ENCODE results near the gene PLPP2. TPM values are rescaled to one million over a fixed set of nuclear protein-coding genes. Genes with fewer than 3 reads are reported as not detected.

The PLPP2 gene
- total and polyA plus RNA-seq, 9 of the 15 experiments (the other 6 are each of a cell fraction or from before 2014, with no cell fraction given) = 0.51 to 4.4 (median 2.2) TPM; not detected in 1

- Histone ChIP-seq H3K79me2 (ENCODE audit: control insufficient read depth, insufficient read depth, low read length) (no peaks in the 10 kb centered on the region), H3K9me1 (ENCODE audit: control insufficient read depth, insufficient read depth, low read length) (no peaks in the 10 kb centered on the region), H2AFZ (ENCODE audit: low read depth, low read length) (no peak overlapping the region), H4K20me1 (replicated peaks; ENCODE audit: control insufficient read depth, insufficient read depth, low read length) (peaks cover 4% of the 10 kb centered on the region; the same call in 1 of the 2 replicates), H3K9me3 (replicated peaks; ENCODE audit: control insufficient read depth, insufficient read depth, low read depth, low read length) (no peaks in the 10 kb centered on the region), H3K4me2 (ENCODE audit: insufficient read depth, low read length) (0 out of 2 replicates have a peak overlapping the region, but pooled peaks have one; percentile 6), H3K4me1 (replicated peaks in 1 of 2; ENCODE audit: control insufficient read depth in 2 of 2, insufficient read depth in 2 of 2, low read length in 2 of 2) (peaks cover 8 to 45% of the 10 kb centered on the region in 2 experiments; a peak in 4 of 5 replicates), H3K27me3 (ENCODE audit: control insufficient read depth in 2 of 2, insufficient read depth in 2 of 2, low read length in 2 of 2) (peaks cover 5 to 28% of the 10 kb centered on the region in 2 experiments; a peak in 4 of 5 replicates), H3K4me3 (no peak overlapping the region), H3K36me3 (ENCODE audit: control insufficient read depth, insufficient read depth, low read length) (no peaks in the 10 kb centered on the region), H3K27ac (ENCODE audit: extremely low read depth, low read depth, low read length) (no peak overlapping the region), H3K9ac (ENCODE audit: insufficient read depth in 1 of 2, low read depth in 2 of 2, low read length in 2 of 2) (peak overlapping the region in 1 of 2 experiments; percentile 13; a peak in 1 of 4 replicates)
- TF ChIP-seq ZKSCAN1 (IDR thresholded peaks at IDR 0.05; ENCODE audit: low read depth, low read length) (0 out of 2 replicates have a peak, but pooled peaks have one; percentile 48), MTA1 (IDR thresholded peaks at IDR 0.05; ENCODE audit: borderline replicate concordance) (no peak), NFE2 (IDR thresholded peaks at IDR 0.05; ENCODE audit: low read depth) (no peak)
- in situ Hi-C loops (cut with MboI) (no loop called here), intact Hi-C loops (cut with micrococcal nuclease) (no loop called here)
- no peak for FAIRE-seq
- ATAC-seq = peak; percentile 19; the same call in 1 of the 3 replicates
- BruUV-seq (replicated peaks) = no TSS peak
- DNase-seq (ENCODE audit: extremely low read depth in 1 of 4, low spot score in 3 of 4) = peak in 1 of 4 experiments; percentile 7
- WGBS (ENCODE audit: insufficient coverage, low coverage, missing lambda C conversion rate) = 11% methylated on average over 24 of the region's 29 CpGs
- ChIA-PET CTCF (ENCODE audit: low intra/inter-chr PET ratio) (no interaction called here), POLR2A (interaction anchor here (1.0 to 1.5 kb wide), 3 partner anchors 7 to 20 kb away, joined by 3 to 4 read pairs (median 3); no protein-coding TSS in a partner anchor)
Measured at GRCh38 chr19:294341-294945, 3.2 kb upstream of the PLPP2 start.

- FAIRE-seq = no peak
- H3K4me1 ChIP-seq (replicated peaks in 1 of 2; ENCODE audit: control insufficient read depth in 2 of 2, insufficient read depth in 2 of 2, low read length in 2 of 2) = peaks cover 8 to 50% of the 10 kb centered on the region in 2 experiments; a peak in 4 of 5 replicates
- CTCF ChIA-PET (ENCODE audit: low intra/inter-chr PET ratio) = no interaction called here
Measured at GRCh38 chr19:293436-294110, 2.4 kb upstream of the PLPP2 start.

More at GRCh38 chr19:293436-294110, 2.4 kb upstream of the PLPP2 start:
- DNase-seq (ENCODE audit: extremely low read depth in 1 of 4, low spot score in 3 of 4) (peak in 1 of 4 experiments; percentile 5), ATAC-seq (no peak)
- Histone ChIP-seq H2AFZ (ENCODE audit: low read depth, low read length) (no peak overlapping the region), H3K27me3 (ENCODE audit: control insufficient read depth in 2 of 2, insufficient read depth in 2 of 2, low read length in 2 of 2) (peaks cover 5 to 28% of the 10 kb centered on the region in 2 experiments; a peak in 4 of 5 replicates), H4K20me1 (replicated peaks; ENCODE audit: control insufficient read depth, insufficient read depth, low read length) (peaks cover 4% of the 10 kb centered on the region; the same call in 1 of the 2 replicates), H3K36me3 (ENCODE audit: control insufficient read depth, insufficient read depth, low read length) (no peaks in the 10 kb centered on the region), H3K9ac (ENCODE audit: insufficient read depth in 1 of 2, low read depth in 2 of 2, low read length in 2 of 2) (no peak overlapping the region), H3K4me2 (ENCODE audit: insufficient read depth, low read length) (no peak overlapping the region), H3K9me3 (replicated peaks; ENCODE audit: control insufficient read depth, insufficient read depth, low read depth, low read length) (no peaks in the 10 kb centered on the region), H3K27ac (ENCODE audit: extremely low read depth, low read depth, low read length) (no peak overlapping the region), H3K4me3 (no peak overlapping the region), H3K79me2 (ENCODE audit: control insufficient read depth, insufficient read depth, low read length) (no peaks in the 10 kb centered on the region), H3K9me1 (ENCODE audit: control insufficient read depth, insufficient read depth, low read length) (no peaks in the 10 kb centered on the region)
- 27% methylated on average over 14 of the region's 14 CpGs for WGBS (ENCODE audit: insufficient coverage, low coverage, missing lambda C conversion rate)
- POLR2A ChIA-PET = interaction anchor here (0.7 to 1.5 kb wide), 5 partner anchors 8 to 46 kb away, joined by 3 to 4 read pairs (median 3); no protein-coding TSS in a partner anchor
- no TSS peak for BruUV-seq (replicated peaks)
- in situ Hi-C loops (cut with MboI) = no loop called here
- intact Hi-C loops (cut with micrococcal nuclease) = no loop called here
- no peak for TF ChIP-seq RBM39 (optimal IDR thresholded peaks at IDR 0.05; ENCODE audit: low read depth, low read length)
- no peak for TF ChIP-seq POLR2B (IDR thresholded peaks at IDR 0.05; ENCODE audit: low read depth, partially characterized antibody)
- TF ChIP-seq ZNF431 (CRISPR knock-in tag; IDR thresholded peaks at IDR 0.05) = no peak
- TF ChIP-seq ZKSCAN1 (IDR thresholded peaks at IDR 0.05; ENCODE audit: low read depth, low read length) = peak; percentile 43; the same call in 1 of the 2 replicates
- TF ChIP-seq SIX5 (IDR thresholded peaks at IDR 0.05; ENCODE audit: borderline replicate concordance in 1 of 2, insufficient read depth in 1 of 2, low read depth in 1 of 2, low read length in 2 of 2) = no peak
- no peak for TF ChIP-seq JUN (IDR thresholded peaks at IDR 0.05; ENCODE audit: borderline replicate concordance, low read depth, low read length)
- TF ChIP-seq JUN (CRISPR knock-in tag; IDR thresholded peaks at IDR 0.05; ENCODE audit: borderline replicate concordance) = no peak
- no peak for TF ChIP-seq IRF1 (CRISPR knock-in tag; IDR thresholded peaks at IDR 0.05; ENCODE audit: borderline replicate concordance)

All from K562 (cell line).